H7 (cell line): ENCODE data around the gene ARHGAP25. TPM values are rescaled to one million over a fixed set of nuclear protein-coding genes. Genes with fewer than 3 reads are reported as not detected.

ENCODE experiments used
- DNase-seq: peaks from one replicate; pipeline ENCODE4 v3.0.0; 2012
- H3K27me3 ChIP-seq: 2 replicates; pipeline ENCODE4 v1.6.0; 2011; ENCODE audit warnings: mild to moderate bottlenecking, low read length; ENCODE audit not compliant: control insufficient read depth, insufficient read depth
- H3K36me3 ChIP-seq: replicated peaks from 2 replicates; pipeline ENCODE4 v1.5.1; 2011; ENCODE audit warnings: low read length; ENCODE audit not compliant: control insufficient read depth, insufficient read depth
- H3K4me3 ChIP-seq: 2 replicates; pipeline ENCODE4 v1.5.1; 2011; ENCODE audit warnings: low read depth, mild to moderate bottlenecking, control low read depth, low read length, moderate library complexity; ENCODE audit not compliant: insufficient read depth
- total RNA-seq: library from RNA; depleted of rRNA; stranded (reverse); fragments of >200 nt; shearing (Covaris generic); gene quantifications from 2 replicates; pipeline ENCODE4 v1.2.3, GENCODE V29; 2014

The ARHGAP25 gene
- total RNA-seq, 1 experiment from 2014 or later: 4.1 TPM

DNA sequence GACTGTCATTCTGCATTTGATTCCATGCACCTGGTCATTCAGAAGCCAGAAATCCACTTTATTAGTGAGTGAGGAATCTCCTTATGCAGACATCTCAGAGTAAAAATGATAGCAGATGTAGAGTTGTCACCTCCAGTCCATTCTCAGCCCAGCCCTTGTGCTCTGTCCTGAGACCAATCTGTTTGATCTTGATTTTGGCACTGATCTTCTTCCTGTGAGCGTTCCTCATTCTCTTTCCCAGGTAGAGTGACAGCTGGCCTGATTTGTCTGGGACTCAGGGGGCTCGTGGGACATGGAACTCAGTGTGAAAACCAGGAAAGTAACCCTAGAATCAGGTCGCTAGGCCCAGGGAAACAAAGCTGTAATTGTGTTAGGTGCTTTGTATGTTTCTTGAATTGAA lies 8.9 kb downstream of the ARHGAP25 start:
- no peak overlapping the region for H3K4me3 ChIP-seq
- H3K36me3 ChIP-seq: no peaks in the 10 kb centered on the region
- no peaks in the 10 kb centered on the region for H3K27me3 ChIP-seq
- DNase-seq: no peak

GRCh38 chr2:68744366-68744912 lies 9.8 kb downstream of the ARHGAP25 start:
- no peaks in the 10 kb centered on the region for H3K36me3 ChIP-seq
- DNase-seq: peak; percentile 37
- H3K27me3 ChIP-seq: no peaks in the 10 kb centered on the region
- no peak overlapping the region for H3K4me3 ChIP-seq

DNA sequence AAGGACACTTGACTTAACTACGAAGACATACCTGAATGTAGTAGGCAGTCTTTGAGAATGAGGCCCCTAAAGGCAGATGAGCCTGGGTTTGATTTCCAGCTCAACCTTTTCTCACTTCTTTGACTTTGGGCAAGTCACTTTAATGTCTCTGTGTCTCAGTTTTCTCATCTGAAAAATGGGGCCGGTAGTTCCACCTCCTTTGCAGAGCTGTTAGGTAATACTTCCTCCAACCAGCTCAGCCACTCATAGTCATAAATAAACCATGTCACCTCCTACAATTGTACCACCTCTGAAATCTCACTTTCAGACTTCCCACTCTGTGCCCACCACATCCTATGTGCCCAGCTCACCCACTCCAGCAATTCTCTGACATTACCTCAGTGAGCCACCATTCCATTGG lies 10.4 kb downstream of the ARHGAP25 start:
- no peak overlapping the region for H3K4me3 ChIP-seq
- no peaks in the 10 kb centered on the region for H3K27me3 ChIP-seq
- no peak for DNase-seq
- H3K36me3 ChIP-seq: no peaks in the 10 kb centered on the region

DNA sequence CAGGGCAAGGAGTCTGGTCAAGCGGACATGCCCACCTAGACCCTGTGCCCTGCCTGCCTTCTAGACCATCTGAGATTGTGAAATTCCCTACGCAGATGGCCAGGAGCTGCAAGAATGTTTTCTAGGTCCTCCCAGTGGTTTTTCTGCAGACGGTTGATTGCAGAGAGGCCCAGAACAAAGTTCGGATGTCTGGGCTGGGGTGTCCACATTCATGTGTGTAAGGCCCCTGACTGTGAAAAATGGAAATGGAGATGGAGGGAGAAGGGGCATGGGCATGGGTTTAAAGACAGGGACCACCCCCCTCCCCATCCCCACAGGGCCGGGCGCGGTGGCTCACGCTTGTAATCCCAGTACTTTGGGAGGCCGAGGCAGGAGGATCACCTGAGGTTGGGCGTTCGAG lies 11.8 kb downstream of the ARHGAP25 start:
- DNase-seq: no peak
- Histone ChIP-seq H3K27me3 (no peaks in the 10 kb centered on the region), H3K36me3 (no peaks in the 10 kb centered on the region), H3K4me3 (no peak overlapping the region)

- Histone ChIP-seq H3K36me3 (no peaks in the 10 kb centered on the region), H3K27me3 (no peaks in the 10 kb centered on the region), H3K4me3 (no peak overlapping the region)
- no peak for DNase-seq
Observed at GRCh38 chr2:68747413-68747812, 12.8 kb downstream of the ARHGAP25 start.

DNA sequence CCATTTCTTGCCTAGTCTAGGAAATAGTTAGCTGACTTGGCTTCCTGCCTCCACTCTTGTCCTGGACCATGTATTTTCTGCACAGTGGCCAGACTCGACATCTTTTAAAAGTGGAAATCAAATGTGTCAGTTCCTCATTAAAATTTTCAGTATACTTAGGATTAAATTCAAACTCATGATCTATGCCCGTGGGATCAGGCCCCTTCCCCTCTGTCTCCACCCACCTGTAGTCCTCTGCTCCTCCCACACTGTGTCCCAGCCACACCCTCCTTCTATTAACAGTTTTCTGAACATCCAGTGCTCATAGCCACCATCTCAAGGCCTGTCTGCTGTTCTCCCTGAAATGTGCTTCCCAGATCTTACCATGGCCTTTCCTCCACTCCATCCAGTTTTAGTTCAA lies 13.3 kb downstream of the ARHGAP25 start:
- no peaks in the 10 kb centered on the region for H3K27me3 ChIP-seq
- H3K4me3 ChIP-seq: no peak overlapping the region
- no peak for DNase-seq
- H3K36me3 ChIP-seq: no peaks in the 10 kb centered on the region

DNA sequence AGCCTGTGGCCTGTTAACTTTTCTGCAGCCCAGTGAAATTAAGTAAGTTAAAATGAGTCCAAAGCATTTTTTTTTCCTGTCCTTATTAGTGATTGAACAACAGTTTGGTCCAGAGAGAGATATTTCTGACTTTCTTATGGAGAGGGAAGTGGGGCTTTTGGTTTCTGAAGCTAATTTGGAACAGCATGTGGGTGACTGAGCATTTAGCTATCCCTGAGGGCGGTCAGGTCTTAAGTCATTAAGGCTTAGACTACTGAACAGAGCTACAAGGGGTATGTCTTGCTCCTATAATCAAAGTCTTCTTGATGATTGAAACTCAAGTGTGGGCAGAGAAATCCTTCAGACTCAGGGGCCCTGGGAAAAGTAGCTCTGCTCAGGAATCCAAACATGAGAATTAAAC lies 14.0 kb downstream of the ARHGAP25 start:
- Histone ChIP-seq H3K36me3 (no peaks in the 10 kb centered on the region), H3K27me3 (no peaks in the 10 kb centered on the region), H3K4me3 (no peak overlapping the region)
- DNase-seq: no peak

DNA sequence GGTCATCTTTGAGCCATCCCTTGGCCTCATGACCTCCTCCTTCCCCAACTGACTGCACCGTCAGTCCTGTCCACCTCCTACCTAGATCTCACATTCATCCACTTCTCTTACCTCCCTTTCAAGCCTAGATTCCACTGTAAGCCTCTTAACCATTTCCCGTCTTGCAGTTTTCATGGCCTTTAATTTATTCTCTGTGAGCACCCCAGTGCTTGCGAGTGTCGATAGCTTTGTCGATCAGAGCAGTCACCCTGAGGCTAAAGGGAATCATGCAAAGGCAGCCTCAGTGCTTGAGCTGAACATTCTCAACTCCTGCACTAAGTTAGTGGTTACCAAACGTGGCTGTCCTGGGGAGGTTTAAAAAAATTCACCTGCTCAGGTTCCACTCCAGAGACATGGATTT lies 14.7 kb downstream of the ARHGAP25 start:
- Histone ChIP-seq H3K36me3 (no peaks in the 10 kb centered on the region), H3K4me3 (no peak overlapping the region), H3K27me3 (no peaks in the 10 kb centered on the region)
- no peak for DNase-seq

- DNase-seq: no peak
Observed at GRCh38 chr2:68750592-68751396, 16.2 kb downstream of the ARHGAP25 start.

DNA sequence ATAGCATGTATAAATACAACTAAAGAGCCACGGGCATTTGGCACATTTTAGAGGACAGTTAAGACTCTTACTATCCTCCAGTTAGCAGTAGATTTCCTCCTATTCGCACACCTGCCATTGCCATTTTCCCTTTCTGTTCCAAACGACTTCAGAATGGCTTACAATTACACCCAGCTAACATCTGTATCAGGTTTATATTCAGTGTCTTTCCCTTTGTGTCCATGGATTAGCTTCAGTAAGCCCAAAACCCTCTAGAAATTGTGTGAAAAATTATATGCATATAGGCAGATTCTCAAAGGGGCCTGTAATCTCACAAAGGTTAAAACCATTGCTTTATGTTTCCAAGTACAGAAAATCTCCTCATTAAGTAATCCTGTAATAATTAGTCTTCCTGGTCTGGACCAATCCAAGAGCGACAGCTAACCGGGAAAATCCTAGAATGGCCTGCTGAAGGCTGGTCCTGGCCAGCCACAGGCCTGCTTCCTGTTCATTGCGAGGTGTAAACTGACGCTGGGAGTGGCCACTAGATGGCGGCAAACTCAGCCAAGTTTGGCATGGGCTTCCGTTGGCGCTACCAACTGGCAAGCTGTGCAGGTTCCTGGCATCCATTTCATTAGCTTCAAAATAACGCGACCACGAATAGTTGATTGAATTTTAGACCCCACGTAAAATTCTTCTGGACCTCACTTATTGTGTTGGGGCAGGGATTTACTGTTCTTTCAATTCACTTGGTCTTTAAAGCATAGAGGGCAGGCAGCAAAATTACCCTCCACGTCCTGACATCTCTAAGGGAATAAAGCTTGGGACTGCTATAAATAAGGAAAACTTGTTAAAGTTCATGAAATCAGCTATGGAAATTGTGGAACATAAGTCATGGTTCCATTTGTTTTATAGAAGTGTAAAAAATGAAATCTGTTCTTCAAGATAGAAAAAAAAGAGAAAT lies 17.1 kb downstream of the ARHGAP25 start:
- H3K4me3 ChIP-seq: no peak overlapping the region
- DNase-seq: peak; percentile 80
- no peaks in the 10 kb centered on the region for H3K36me3 ChIP-seq
- no peaks in the 10 kb centered on the region for H3K27me3 ChIP-seq

More at GRCh38 chr2:68750592-68751396, 16.2 kb downstream of the ARHGAP25 start:
- no peak overlapping the region for H3K4me3 ChIP-seq
- H3K27me3 ChIP-seq: no peaks in the 10 kb centered on the region
- H3K36me3 ChIP-seq: no peaks in the 10 kb centered on the region

DNA sequence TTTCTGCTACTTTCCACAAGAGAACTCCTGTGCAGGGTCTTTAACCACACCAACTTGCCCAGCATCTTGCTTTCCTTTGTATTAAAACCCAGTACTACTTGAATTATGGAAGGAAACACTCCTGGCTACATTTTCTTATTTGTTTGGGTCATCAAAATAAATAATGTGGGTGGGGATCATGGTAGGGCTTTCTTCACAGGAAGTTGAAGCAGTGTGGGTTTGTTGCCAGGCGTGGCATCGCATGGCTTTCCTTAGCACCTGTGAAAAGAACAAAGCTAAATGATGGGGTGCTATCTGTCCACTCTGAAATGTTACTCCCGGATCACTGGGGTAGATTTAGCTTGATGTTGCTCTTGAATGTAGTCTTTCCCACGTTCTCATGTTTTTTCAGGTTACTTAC lies 18.7 kb downstream of the ARHGAP25 start:
- H3K4me3 ChIP-seq: no peak overlapping the region
- H3K27me3 ChIP-seq: no peaks in the 10 kb centered on the region
- H3K36me3 ChIP-seq: no peaks in the 10 kb centered on the region
- no peak for DNase-seq

DNA sequence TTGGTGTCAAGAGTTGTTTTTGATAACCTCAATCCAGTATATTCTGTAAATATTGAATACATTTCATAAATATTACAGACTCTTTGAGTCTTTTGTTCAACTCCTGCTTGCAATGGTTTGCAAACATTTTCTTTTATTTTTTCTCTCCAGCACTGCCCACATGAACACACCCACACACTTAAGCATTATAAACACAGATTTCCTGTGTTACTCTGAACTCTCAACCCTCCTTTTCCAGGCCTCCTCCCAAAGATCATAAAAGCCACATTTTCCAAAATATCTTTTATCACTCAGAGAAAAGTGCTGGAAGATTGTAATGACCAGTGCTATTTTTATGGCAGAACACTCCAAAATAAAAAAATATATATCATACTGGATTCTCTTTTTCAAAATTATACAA lies 20.5 kb downstream of the ARHGAP25 start:
- Histone ChIP-seq H3K4me3 (no peak overlapping the region), H3K36me3 (no peaks in the 10 kb centered on the region), H3K27me3 (no peaks in the 10 kb centered on the region)
- no peak for DNase-seq

- Histone ChIP-seq H3K27me3 (no peaks in the 10 kb centered on the region), H3K36me3 (no peaks in the 10 kb centered on the region), H3K4me3 (no peak overlapping the region)
- no peak for DNase-seq
Observed at GRCh38 chr2:68756178-68756577, 21.6 kb downstream of the ARHGAP25 start.

GRCh38 chr2:68757081-68757480 lies 22.5 kb downstream of the ARHGAP25 start:
- H3K4me3 ChIP-seq: no peak overlapping the region
- DNase-seq: no peak
- H3K36me3 ChIP-seq: no peaks in the 10 kb centered on the region
- no peaks in the 10 kb centered on the region for H3K27me3 ChIP-seq

DNA sequence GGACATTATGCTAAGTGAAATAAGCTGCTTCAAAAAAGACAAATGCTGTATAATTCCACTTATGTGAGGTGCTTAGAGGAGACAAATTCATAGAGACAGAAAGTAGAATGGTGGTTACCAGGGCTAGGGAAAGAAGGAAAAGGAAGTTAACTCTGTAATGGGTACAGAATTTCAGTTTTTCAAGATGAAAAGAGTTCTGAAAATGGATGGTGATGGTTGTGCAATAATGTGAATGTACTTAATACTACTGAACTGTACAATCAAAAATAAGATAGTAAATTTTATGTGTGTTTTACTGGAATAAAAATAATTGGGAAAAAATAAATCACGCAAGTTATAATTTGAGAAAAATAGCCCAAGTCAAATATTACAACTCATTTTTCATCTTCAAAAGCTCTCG lies 27.5 kb downstream of the ARHGAP25 start:
- no peak overlapping the region for H3K4me3 ChIP-seq
- H3K36me3 ChIP-seq: no peaks in the 10 kb centered on the region
- H3K27me3 ChIP-seq: no peaks in the 10 kb centered on the region
- no peak for DNase-seq
